GM18511 (cell line): ENCODE measurements around the gene DLEU7.

ENCODE experiments used
- ATAC-seq: cut with Tn5 transposase; IDR thresholded peaks from one replicate; pipeline ENCODE4 v1.9.1; 2021; ENCODE audit warnings: mild to moderate bottlenecking, moderate library complexity; ENCODE audit not compliant: unreplicated experiment

Gene DLEU7

GRCh38 chr13:50797091-50797490 is 46.4 kb downstream of the DLEU7 start:
- ATAC-seq, result no peak

GRCh38 chr13:50796463-50796862 is 47.0 kb downstream of the DLEU7 start:
- ATAC-seq, result no peak

- ATAC-seq, result no peak
Measured at GRCh38 chr13:50794226-50794625, 49.3 kb downstream of the DLEU7 start.

GRCh38 chr13:50793026-50793425 is 50.5 kb downstream of the DLEU7 start:
- ATAC-seq, result no peak

- ATAC-seq, result no peak
Measured at GRCh38 chr13:50788551-50789210, 54.8 kb downstream of the DLEU7 start.

- ATAC-seq, result no peak
Measured at GRCh38 chr13:50787316-50788195, 55.9 kb downstream of the DLEU7 start.

GRCh38 chr13:50783717-50784290 is 59.7 kb downstream of the DLEU7 start:
- ATAC-seq, result no peak

- no peak for ATAC-seq
Measured at GRCh38 chr13:50783066-50783465, 60.4 kb downstream of the DLEU7 start.

GRCh38 chr13:50780201-50781015 is 63.1 kb downstream of the DLEU7 start:
- no peak for ATAC-seq

GRCh38 chr13:50779443-50780200 is 63.9 kb downstream of the DLEU7 start:
- ATAC-seq, result no peak
